HG02623 (cell line): ENCODE results near the gene TBC1D2B.
A peak's percentile ranks its signal among the peaks of the same experiment; 100 is the strongest.
"Not testable (repeated sequence)": the region's sequence is repeated elsewhere in the genome, so short reads cannot be mapped to it uniquely, and the experiment has no call there.

ENCODE experiments used
- ATAC-seq: cut with Tn5 transposase; IDR thresholded peaks from one replicate; pipeline ENCODE4 v1.9.1; 2021; ENCODE audit warnings: moderate library complexity; ENCODE audit not compliant: unreplicated experiment

Gene TBC1D2B

DNA sequence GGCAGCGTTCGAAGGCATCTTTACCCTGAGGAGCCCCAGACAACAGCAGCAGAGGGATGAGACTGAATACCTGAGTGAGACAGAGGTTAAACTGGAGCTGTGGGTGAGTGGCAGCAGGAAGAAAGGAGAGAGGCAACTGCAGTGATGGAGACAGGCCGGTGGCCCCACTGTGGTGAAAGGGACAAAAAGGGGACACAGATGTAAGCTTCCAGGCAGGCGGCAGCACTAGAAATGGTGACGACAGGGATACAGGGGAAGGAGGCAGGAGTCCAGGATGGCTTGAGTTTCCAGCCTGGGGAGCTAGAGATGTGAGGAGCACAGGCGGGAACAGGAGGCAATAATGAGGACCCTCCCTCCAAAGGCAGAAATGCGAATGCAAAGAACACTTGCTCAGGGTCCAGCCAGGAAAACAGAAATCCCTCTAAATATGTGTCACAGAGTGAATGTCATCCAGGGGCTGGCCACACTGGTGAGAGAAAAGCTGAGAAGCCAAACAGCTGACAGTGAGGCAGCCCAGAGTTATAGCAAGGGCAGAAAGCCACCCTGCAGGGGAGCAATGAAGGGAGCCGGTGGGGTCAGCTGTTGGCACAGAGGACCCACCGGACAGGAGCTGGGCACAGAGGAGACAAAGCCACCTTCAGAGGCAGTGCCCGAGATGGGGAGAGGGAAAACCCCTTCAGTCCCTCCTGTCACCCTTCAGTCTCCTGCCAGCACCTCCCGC, 70.1 kb downstream of the TBC1D2B start:
- no peak for ATAC-seq

DNA sequence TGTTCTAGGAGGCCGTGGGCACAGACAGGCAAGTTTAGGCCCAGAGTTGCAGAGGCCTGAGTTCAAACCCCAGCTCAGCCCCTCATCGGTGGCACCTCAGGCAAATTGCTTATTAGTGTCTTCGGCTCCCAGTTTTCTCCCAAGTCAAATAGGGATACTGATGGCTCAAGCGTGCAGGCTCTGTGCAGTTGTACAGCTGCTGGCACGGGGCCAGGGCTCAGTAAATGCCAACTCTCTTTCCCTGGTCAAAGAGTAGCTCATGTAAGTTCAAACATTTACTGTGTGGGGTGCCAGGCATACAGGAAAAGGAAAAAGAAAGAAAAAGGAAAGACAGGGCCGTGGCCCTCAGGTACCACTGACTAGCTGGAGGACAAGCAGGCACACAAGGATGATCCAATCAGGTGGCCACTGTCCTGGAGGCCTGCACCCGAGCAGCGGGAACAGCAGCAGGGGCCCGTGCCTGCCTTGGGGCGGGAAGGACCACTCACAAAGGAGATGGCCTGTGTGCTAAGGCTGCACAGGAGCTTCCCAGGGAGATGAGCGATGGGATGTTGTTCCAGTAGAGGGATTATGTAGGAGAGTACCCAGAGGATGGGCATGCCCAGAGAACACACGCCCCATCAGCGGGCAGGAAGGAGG, 70.8 kb downstream of the TBC1D2B start:
- no peak for ATAC-seq

DNA sequence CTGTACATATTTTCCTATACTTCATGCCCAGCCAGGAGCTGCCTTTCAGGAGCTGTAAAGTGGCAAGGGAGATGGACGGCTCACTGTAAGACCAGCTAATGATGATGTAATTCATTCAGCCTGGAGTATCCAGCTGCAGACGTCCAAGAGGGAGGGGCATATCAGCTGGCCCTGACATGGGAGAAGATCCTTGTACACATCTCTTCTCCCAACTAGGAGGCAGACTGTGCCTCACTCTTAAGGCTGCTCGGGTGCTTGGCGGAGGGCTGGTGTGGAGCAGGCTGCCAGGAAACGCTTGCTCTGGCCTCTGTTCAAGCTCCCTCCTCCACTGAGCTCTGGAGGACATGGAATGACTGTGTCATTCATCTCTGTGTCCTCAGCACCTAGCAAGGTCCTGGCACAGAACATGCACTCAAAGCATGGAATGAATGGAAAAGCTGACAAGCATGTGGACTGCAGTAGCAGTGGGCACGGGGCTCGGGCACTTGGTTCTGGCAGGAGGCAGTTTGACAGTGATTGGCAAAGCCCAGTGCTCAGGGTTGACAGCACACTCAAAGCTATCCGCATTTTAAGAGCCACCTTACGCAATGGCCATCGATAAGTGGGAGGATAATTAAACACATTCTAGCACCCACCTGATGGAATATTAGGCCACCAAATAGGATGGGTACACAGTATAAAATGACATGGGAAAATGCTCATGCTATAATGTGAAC, 72.4 kb downstream of the TBC1D2B start:
- no peak for ATAC-seq

DNA sequence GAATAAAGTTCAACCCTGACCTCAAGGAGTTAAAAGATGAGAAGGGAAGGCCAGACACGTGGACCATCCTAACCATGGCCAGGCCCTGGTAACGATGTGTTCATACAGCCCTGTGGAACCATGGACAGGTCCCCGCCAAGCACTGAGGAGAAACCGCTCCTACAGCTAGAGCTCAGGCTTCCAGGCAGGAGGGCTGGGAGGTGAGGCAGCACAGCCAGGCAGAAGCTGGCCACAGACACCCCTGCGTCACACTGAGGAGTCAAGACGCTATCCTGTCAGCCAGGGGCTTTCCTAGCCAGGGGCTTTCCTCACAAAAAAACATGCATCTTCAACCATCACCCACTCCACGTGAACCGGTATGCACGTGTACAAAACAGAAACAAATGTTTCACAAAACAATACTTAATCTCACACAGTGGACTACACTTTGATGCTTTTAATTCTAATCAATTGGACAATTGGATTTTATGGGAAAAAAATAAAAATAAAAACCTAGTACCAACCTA, 73.2 kb downstream of the TBC1D2B start:
- no peak for ATAC-seq

- no peak for ATAC-seq
Measured at GRCh38 chr15:78003539-78004008, 73.9 kb downstream of the TBC1D2B start.

DNA sequence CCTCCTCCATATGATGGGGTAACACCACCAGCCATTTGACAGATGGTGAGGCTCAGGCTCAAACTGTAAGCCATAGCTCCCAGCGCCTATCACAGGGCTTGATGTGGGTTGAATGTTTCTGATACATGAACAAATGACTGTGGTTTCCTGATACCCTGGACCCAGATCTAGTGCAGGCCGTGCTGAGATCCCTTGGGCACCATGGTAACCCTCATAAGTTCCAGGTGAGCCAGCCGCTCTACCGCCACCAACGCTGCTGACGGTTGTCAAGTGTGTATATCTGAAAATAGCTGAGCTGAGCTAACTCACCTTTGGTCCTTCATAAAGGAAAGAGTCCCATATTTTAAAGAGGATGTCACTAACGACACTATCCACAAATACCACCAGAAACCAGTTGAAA, 74.5 kb downstream of the TBC1D2B start:
- no peak for ATAC-seq

DNA sequence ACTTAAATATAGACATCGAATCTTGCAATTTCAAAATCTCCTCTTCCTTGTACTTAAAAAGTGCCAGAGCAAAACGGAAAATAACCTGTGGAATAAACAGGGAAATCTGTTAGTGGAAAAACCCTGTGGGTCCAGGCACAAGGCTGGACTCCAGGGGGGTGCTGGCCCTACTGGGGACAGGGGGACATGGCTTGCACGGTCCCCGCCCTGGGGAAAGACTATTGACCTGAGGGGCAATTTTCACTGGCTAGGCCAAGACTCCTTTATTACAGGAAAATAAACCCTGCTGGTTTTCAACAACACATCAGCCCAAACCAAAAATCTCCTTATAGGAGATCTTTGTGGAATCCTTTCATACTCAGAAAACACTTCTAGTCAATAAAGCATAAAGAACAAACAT, 75.9 kb downstream of the TBC1D2B start:
- no peak for ATAC-seq

DNA sequence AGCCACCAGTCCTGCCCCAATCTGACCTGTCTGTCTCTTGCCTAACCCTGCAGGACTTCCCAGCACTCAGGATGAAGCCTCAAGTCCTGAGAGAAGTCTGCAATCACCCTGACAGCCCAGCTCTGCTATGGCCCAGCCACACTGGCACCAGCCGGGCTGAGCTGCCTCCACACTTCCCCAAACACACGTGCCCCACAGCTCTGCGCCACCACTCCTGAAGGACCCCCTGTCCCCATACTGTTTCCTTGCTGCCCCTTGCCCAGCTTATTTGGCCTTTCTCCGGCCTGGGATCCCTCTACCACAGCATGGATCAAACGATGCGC, 76.6 kb downstream of the TBC1D2B start:
- no peak for ATAC-seq

- ATAC-seq = no peak
Measured at GRCh38 chr15:78000091-78000926, 77.2 kb downstream of the TBC1D2B start.

DNA sequence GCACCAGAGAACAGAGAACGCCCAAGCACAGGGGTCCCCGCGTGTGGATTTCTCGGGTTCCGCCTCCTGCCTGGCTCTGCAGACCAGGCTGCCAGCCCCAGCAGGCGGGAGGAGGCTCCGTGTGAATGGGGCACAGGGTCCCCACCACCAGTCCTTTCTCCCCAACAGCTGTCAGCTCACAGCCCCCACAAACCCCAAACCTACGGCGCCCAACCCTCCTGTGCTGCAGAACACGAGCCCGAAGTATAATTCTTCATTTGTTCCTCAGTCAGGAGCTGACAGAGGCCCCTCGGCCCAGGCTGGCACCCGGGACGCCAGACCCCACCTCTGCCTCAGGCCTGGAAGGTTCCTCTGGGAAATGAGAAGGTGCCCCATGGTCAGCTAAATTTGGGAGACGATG, 78.0 kb downstream of the TBC1D2B start:
- no peak for ATAC-seq

DNA sequence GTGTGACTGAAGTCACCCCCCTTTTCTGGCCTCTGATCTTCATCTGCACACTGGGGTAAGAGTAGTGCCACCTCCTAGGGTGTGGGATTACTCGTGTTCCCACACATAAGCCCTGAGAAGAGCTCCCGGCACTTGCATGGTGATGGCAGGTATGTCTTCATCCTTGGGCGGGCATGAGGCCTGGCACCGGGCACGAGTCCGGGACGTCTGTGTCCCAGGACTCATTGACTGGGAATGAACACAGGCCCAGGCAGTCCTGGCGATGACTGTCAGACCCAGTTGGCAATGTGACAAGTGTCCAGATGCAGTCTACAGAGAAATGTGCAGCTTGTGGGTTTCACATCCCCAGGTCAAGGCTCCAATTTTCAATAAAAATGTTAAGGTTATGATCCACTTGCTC, 78.9 kb downstream of the TBC1D2B start:
- ATAC-seq = no peak

DNA sequence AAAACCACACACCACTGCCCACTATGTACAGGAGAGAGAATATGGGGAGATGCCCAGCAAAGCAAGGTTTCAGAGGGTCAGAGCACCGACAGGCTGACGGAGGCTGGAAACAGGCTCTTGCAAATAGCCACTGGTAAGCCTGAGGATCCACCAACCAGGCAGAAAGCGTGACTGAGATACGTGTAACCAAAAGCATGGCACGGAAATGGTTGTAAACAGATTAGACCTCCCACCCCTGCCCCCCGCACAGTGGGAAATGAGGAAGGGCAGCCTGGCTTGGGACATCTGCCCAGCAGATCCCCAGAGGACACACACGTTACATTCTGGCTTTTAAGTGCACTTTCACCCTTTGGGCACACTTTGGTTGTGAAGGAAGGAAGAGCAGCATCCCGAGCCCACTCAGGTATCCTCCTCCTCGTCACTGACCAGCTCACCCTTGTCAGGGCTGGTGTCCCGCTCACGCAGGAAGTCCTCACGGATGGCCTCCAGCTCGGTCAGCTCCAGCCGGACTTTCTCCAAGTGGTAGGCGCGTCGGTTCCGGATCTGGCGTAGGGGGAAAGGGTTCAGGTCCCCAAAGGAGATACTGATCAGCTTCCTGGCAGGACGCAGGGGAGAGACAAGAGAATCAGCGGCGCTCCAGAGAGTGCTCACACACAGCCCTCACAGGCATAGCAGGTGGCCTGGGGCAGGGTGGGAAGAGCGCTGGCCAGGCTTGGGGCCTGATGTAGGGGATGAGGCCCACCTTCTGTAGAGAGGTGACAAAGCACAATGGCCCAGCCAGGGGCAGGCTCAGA, 79.6 kb downstream of the TBC1D2B start:
- not testable (repeated sequence) for ATAC-seq

DNA sequence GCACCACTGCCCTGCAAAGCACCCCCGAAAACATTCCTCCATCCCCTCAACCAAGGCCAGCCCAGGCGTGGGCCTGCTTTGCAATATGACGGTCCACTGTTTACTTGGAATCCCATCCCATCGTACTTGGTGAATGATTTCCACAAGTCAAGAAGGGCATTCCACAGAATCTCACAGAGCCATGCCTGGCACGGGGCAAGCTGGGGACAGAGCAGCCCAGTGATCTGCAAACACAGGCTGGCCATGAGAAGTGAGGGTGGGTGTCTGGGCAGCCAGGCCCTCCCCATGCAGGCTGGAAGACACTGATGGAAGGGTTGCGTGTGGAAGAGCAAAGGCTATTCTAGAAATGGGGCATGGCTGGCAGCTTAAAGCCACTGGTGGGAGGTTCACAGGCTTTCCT, 80.3 kb downstream of the TBC1D2B start:
- not testable (repeated sequence) for ATAC-seq

DNA sequence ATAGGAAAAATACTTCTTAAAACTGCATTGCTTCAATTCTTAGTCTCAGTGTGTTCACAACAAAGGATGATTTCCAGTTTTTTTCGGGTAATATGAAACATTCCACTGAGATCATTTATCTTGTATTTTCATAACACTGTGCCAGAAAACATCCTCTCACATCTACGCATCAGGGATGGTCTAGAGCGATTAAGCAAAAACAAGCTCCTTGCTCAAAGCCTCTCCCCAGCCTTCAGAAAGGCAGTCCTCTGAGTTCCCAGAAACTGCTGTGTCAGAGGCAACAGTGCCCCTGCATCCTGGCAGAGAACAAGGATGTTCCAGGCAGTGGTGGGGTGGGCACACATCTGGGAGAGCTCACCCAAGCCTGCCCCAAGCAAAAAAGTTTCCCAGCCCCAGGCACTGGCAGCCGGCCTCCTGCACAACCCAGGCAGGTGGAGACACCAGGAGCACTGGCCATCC, 80.8 kb downstream of the TBC1D2B start:
- not testable (repeated sequence) for ATAC-seq

GRCh38 chr15:77996226-77996625, 81.3 kb downstream of the TBC1D2B start:
- not testable (repeated sequence) for ATAC-seq

DNA sequence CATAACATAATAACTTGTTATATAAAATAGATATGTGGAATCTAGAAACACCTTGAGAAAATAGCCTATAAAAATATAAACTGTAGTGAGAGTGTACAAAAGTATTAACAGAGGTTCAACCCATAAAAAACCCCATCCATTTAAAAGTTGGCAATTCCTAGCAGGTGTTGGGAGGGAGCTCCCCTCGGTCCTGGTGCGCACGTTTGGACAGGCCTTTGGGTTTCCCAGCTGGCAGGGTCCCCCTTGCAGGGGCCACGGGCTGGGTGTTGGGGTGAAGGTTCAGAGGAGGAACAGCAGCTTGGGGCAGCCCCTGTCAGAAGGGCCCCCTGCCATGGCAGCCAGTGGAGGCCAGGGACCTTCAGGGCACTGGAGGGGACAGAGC, 82.0 kb downstream of the TBC1D2B start:
- ATAC-seq = not testable (repeated sequence)

DNA sequence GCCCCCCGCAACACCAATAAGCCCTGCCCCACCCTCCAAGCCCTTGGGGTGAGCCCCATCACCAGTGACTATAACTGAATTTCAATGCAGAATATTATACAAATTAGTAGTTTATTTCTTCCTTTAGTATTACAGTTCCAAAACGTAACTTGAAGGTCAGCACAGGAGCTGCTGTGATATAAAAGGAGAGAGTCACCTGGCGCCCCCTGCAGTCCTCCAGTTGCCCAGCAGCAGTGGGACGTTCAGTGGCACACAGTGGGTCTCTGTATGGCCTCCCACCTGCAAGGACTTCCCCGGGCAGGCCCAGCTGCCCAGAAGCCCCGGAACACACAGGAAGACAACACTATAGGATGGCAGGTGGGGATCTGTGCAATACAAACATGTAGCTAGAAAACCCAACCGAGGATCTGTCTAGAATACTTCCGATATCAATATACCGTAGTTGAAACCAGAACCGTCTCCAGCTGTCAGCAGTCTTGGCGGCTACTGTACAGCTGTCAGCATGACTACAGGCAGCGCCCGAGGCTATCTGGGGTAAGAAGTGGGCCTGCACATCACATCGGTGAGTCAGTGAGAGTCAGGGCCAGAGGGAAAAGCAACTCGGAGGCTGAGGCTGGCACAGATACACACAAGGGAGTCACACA, 82.5 kb downstream of the TBC1D2B start:
- not testable (repeated sequence) for ATAC-seq

DNA sequence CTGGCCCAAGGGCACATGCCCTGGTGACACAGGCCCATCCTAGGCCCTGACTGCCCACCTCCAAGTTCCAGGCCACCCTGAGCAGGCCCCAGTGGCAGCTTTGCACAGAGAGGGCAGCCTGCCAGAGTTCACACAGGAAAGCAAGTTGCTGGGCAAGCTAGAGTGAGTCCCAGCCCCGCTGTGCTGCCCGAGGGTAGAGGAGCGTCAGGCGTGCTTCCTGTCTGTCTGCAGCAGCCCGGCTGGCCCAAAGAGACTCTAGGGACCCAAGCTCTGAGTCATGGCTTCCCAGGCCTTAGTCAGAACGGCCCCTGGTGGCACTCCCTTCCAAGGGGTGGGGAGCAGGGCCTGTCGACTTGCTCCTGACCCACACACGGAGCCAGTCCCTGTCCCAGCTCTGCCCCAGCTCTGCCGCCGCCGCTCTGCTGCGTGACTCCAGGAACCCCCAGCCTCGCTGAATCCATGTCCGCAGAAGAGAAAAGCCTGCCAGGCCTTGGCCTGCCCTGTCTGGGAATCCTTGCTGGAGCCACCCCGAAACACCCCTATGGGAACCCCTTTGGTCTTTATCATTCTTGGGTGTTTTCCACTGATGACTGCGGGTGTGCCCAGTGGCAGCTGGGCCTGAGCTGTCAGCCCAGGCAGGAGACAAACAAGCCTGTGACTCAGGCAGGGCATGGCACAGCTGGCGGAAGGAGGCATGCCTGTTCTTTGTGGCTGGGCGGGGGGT, 83.4 kb downstream of the TBC1D2B start:
- peak; percentile 68 for ATAC-seq

- no peak for ATAC-seq
Measured at GRCh38 chr15:77993374-77993911, 84.1 kb downstream of the TBC1D2B start.
